HepG2 (cell line): ENCODE measurements around the gene SLIT1. TPM values are rescaled to one million over a fixed set of nuclear protein-coding genes. Genes with fewer than 3 reads are reported as not detected.

Source experiments
- GLI4 ChIP-seq: sonication (generic); formaldehyde crosslinking; IDR thresholded peaks from 2 replicates; pipeline ENCODE4 v1.5.1; 2020; ENCODE audit warnings: missing genetic modification reagents, mild to moderate bottlenecking, moderate library complexity, borderline replicate concordance
- MXD3 ChIP-seq: IDR thresholded peaks from 2 replicates; pipeline ENCODE4 v1.6.1; 2016; ENCODE audit warnings: mild to moderate bottlenecking, missing biosample characterization, missing genetic modification reagents
- NKX3-1 ChIP-seq: sonication (generic); formaldehyde crosslinking; IDR thresholded peaks from 2 replicates; pipeline ENCODE4 v1.5.0; 2020; ENCODE audit warnings: missing genetic modification reagents
- POGZ ChIP-seq: sonication (generic); formaldehyde crosslinking; IDR thresholded peaks from 2 replicates; pipeline ENCODE4 v1.4.0; 2020; ENCODE audit warnings: mild to moderate bottlenecking, missing genetic modification reagents
- RCOR2 ChIP-seq: IDR thresholded peaks from 2 replicates; pipeline ENCODE4 v1.6.1; 2016; ENCODE audit warnings: missing biosample characterization, missing genetic modification reagents
- SP5 ChIP-seq: IDR thresholded peaks from 2 replicates; pipeline ENCODE4 v1.6.1; 2016; ENCODE audit warnings: low read depth, borderline replicate concordance
- ZBTB40 ChIP-seq, 2 experiments: fragments of 450-650 bp in 1 of 2; sonication (generic) in 1 of 2; formaldehyde crosslinking in 1 of 2; IDR thresholded peaks; 2 replicates each; pipeline versions ENCODE4 v1.6.1 to v1.8.0; 2016 to 2022; ENCODE audit warnings: antibody characterized with exemption in 1 of 2, mild to moderate bottlenecking in 1 of 2, missing genetic modification reagents in 1 of 2
- ZNF260 ChIP-seq: sonication (generic); formaldehyde crosslinking; IDR thresholded peaks from 2 replicates; pipeline ENCODE4 v1.4.0; 2020; ENCODE audit warnings: missing genetic modification reagents, low read depth, mild to moderate bottlenecking, borderline replicate concordance
- ZNF432 ChIP-seq: sonication (generic); formaldehyde crosslinking; IDR thresholded peaks from 2 replicates; pipeline ENCODE4 v1.5.0; 2020; ENCODE audit warnings: missing genetic modification reagents, mild to moderate bottlenecking, borderline replicate concordance
- polyA plus RNA-seq, 8 experiments: library from polyadenylated mRNA; depleted of rRNA in 3 of 8; stranded (reverse) in 7 of 8; unstranded in 1 of 8; fragments of >200 nt; fragmentation: Illumina TruSeq in 4 of 8; extraction: Trizol in 4 of 8; gene quantifications; 2 replicates each; pipeline versions ENCODE4 v1.2.1 to v1.2.3, GENCODE V29; 2011 to 2016; ENCODE audit warnings: low read depth in 4 of 8, missing spikeins in 1 of 8, mixed read lengths in 1 of 8; ENCODE audit not compliant: insufficient read depth in 1 of 8
- total RNA-seq, 5 experiments: library from RNA; depleted of rRNA; stranded (reverse); fragments of >200 nt; fragmentation: Illumina TruSeq; extraction: Trizol; gene quantifications; 2 replicates each; pipeline ENCODE4 v1.2.3, GENCODE V29; 2016; ENCODE audit warnings: low read depth in 1 of 5

Gene SLIT1
- total and polyA plus RNA-seq, 2 of the 13 experiments (the other 11 are each of a cell fraction or from before 2014, with no cell fraction given) = 0.09 to 0.33 TPM

- TF ChIP-seq ZBTB40 (IDR thresholded peaks at IDR 0.05) = no peak
- no peak for TF ChIP-seq ZBTB40 (CRISPR knock-in tag; IDR thresholded peaks at IDR 0.05)
- no peak for TF ChIP-seq GLI4
- TF ChIP-seq NKX3-1 (CRISPR knock-in tag) = no peak
- no peak for TF ChIP-seq RCOR2 (CRISPR knock-in tag)
- TF ChIP-seq ZNF432 (CRISPR knock-in tag) = no peak
- TF ChIP-seq SP5 (CRISPR knock-in tag) = no peak
- no peak for TF ChIP-seq MXD3
- TF ChIP-seq POGZ (CRISPR knock-in tag) = no peak
- no peak for TF ChIP-seq ZNF260 (CRISPR knock-in tag)
Measured at GRCh38 chr10:97215619-97216260, 30.0 kb upstream of the SLIT1 start (continued).
